Measurements from ENCODE around the gene PLAGL1.

DNA sequence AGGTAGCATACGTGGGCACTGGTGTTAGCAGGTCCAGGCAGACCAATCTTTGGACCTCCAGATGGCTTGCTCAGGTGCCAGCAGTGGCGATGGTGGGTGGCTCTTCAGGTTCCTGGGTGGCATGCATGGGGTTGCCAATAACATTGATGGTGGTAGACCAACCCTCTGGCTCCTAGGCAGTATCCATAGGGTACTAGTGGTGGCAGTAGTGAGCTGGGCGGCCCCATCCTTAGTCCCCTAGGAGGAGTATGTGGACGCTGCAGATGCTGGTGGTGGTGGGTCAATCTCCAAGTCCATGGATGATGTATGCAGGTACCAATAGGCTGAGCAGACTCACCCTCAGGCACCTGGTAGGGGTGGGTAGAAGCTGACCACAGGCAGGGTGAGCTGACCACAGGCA lies 73.2 kb downstream of the PLAGL1 start:
- TF ChIP-seq, protein P1, sequence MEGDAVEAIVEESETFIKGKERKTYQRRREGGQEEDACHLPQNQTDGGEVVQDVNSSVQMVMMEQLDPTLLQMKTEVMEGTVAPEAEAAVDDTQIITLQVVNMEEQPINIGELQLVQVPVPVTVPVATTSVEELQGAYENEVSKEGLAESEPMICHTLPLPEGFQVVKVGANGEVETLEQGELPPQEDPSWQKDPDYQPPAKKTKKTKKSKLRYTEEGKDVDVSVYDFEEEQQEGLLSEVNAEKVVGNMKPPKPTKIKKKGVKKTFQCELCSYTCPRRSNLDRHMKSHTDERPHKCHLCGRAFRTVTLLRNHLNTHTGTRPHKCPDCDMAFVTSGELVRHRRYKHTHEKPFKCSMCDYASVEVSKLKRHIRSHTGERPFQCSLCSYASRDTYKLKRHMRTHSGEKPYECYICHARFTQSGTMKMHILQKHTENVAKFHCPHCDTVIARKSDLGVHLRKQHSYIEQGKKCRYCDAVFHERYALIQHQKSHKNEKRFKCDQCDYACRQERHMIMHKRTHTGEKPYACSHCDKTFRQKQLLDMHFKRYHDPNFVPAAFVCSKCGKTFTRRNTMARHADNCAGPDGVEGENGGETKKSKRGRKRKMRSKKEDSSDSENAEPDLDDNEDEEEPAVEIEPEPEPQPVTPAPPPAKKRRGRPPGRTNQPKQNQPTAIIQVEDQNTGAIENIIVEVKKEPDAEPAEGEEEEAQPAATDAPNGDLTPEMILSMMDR (IDR thresholded peaks at IDR 0.05; ENCODE audit: low read length) = no peak
- TF ChIP-seq EZH2 (IDR thresholded peaks at IDR 0.05; ENCODE audit: borderline replicate concordance, low read length) = no peak
